HepG2 (cell line): ENCODE data around the gene RNF213. TPM values are rescaled to one million over a fixed set of nuclear protein-coding genes. Genes with fewer than 3 reads are reported as not detected.

Experiments used
- ATAC-seq: fragments of 200-7000 bp; cut with Tn5 transposase; 3 replicates; pipeline ENCODE4 v1.9.1; 2020; ENCODE audit warnings: mild to moderate bottlenecking, moderate library complexity
- BruUV-seq: library from RNA; stranded (reverse); fragments of 400-500 nt; replicated peaks from 2 replicates; lab custom pipeline; 2021; lab: Mats Ljungman, UMichigan
- CTCF ChIA-PET: fragments of 300-600 bp; formaldehyde crosslinking; extraction: SDS; loops from one replicate; lab custom pipeline; 2021; ENCODE audit warnings: low total read pairs, inconsistent platforms, low intra/inter-chr PET ratio; lab: Yijun Ruan, JAX
- POLR2A ChIA-PET: fragments of 350-600 bp; sonication (Branson Sonifier 250); formaldehyde crosslinking; loops from one replicate; lab custom pipeline; 2020; ENCODE audit warnings: antibody characterized with exemption, inconsistent platforms; lab: Yijun Ruan, JAX
- DNase-seq: peaks from one replicate; pipeline ENCODE4 v3.0.0-alpha.2; 2015; ENCODE audit warnings: low spot score
- FAIRE-seq: peaks from 3 replicates; lab custom pipeline; 2011; peaks lifted over from hg19 to GRCh38; lab: Jason Lieb, UNC
- H2AFZ ChIP-seq: one replicate; pipeline ENCODE4 v1.6.1; 2011; ENCODE audit warnings: low read length, inconsistent platforms
- H3K27ac ChIP-seq: fragments of 300-600 bp; 3 replicates; pipeline ENCODE4 v1.8.0; 2011; ENCODE audit warnings: mixed run types, mild to moderate bottlenecking, mixed read lengths, low read length, inconsistent platforms; ENCODE audit not compliant: insufficient read depth; ENCODE audit errors: extremely low read length
- H3K27me3 ChIP-seq, 2 experiments: fragments of 200-600 bp in 1 of 2; 2 replicates in 1 of 2; 3 replicates in 1 of 2; pipeline versions ENCODE4 v1.6.0 to v1.8.0; 2011; ENCODE audit warnings: low read length in 2 of 2, mild to moderate bottlenecking in 2 of 2, moderate library complexity in 2 of 2, inconsistent platforms in 1 of 2; ENCODE audit not compliant: insufficient read depth in 2 of 2, control insufficient read depth in 1 of 2
- H3K36me3 ChIP-seq, 2 experiments: fragments of 200-600 bp in 1 of 2; replicated peaks in 1 of 2; 2 replicates in 1 of 2; 3 replicates in 1 of 2; pipeline versions ENCODE4 v1.5.1 to v1.8.0; 2011; ENCODE audit warnings: low read length in 2 of 2, inconsistent platforms in 1 of 2; ENCODE audit not compliant: insufficient read depth in 2 of 2, control insufficient read depth in 1 of 2
- H3K4me1 ChIP-seq: 2 replicates; pipeline ENCODE4 v1.5.1; 2012; ENCODE audit warnings: low read length, inconsistent platforms; ENCODE audit not compliant: insufficient read depth
- H3K4me2 ChIP-seq: 2 replicates; pipeline ENCODE4 v1.6.0; 2011; ENCODE audit warnings: low read depth, low read length, inconsistent platforms
- H3K4me3 ChIP-seq, 3 experiments: fragments of 200-600 bp in 1 of 3; sonication (generic), shearing (Covaris generic) in 1 of 3; replicated peaks in 1 of 3; 2 replicates each; pipeline ENCODE4 v1.5.1; 2011 to 2016; ENCODE audit warnings: low read length in 3 of 3, inconsistent platforms in 2 of 3, low read depth in 2 of 3, mild to moderate bottlenecking in 2 of 3, control low read depth in 1 of 3, mixed read lengths in 1 of 3; ENCODE audit not compliant: insufficient read depth in 1 of 3
- H3K79me2 ChIP-seq: one replicate; pipeline ENCODE4 v1.6.1; 2011; ENCODE audit warnings: low read length, inconsistent platforms; ENCODE audit not compliant: insufficient read depth
- H3K9ac ChIP-seq: 2 replicates; pipeline ENCODE4 v1.6.0; 2011; ENCODE audit warnings: mild to moderate bottlenecking, low read depth, low read length, inconsistent platforms; ENCODE audit not compliant: insufficient read depth
- H3K9me3 ChIP-seq: 2 replicates; pipeline ENCODE4 v1.5.1; 2012; ENCODE audit warnings: mild to moderate bottlenecking, low read length
- H4K20me1 ChIP-seq: 2 replicates; pipeline ENCODE4 v1.6.0; 2011; ENCODE audit warnings: inconsistent platforms, mild to moderate bottlenecking, low read length, moderate library complexity; ENCODE audit not compliant: insufficient read depth
- CEBPB ChIP-seq: IDR thresholded peaks from 2 replicates; pipeline ENCODE4 v1.6.1; 2011; ENCODE audit warnings: low read depth, low read length, improper control_type of control experiment, borderline replicate concordance
- HDAC1 ChIP-seq: sonication (generic); formaldehyde crosslinking; IDR thresholded peaks from 2 replicates; pipeline ENCODE4 v1.5.1; 2020; ENCODE audit warnings: mild to moderate bottlenecking, missing genetic modification reagents
- RXRA ChIP-seq: sonication (generic); formaldehyde crosslinking; IDR thresholded peaks from 2 replicates; pipeline ENCODE4 v1.5.1; 2020; ENCODE audit warnings: missing genetic modification reagents
- ZFP36L2 ChIP-seq: sonication (generic); formaldehyde crosslinking; IDR thresholded peaks from 2 replicates; pipeline ENCODE4 v1.4.0; 2020; ENCODE audit warnings: missing genetic modification reagents
- WGBS: methylation state at CpG from one replicate; pipeline ENCODE4 v1.1.6; 2017; ENCODE audit warnings: low lambda C conversion rate; 5-methylcytosine and 5-hydroxymethylcytosine counted together
- in situ Hi-C: cut with HindIII; loops from 2 replicates; pipeline ENCODE4 v1.10.0; 2017; ENCODE audit warnings: low pct_unique_long_range_greater_than_20kb; ENCODE audit not compliant: extremely low pct_ligation_motif_present
- intact Hi-C: fragments of 100-400 bp; cut with micrococcal nuclease; formaldehyde crosslinking; loops from one replicate; pipeline ENCODE4 v1.10.0; 2022; ENCODE audit not compliant: unreplicated experiment
- polyA plus RNA-seq, 8 experiments: library from polyadenylated mRNA; depleted of rRNA in 3 of 8; stranded (reverse) in 7 of 8; unstranded in 1 of 8; fragments of >200 nt; fragmentation: Illumina TruSeq in 4 of 8; extraction: Trizol in 4 of 8; gene quantifications; 2 replicates each; pipeline versions ENCODE4 v1.2.1 to v1.2.3, GENCODE V29; 2011 to 2016; ENCODE audit warnings: low read depth in 4 of 8, missing spikeins in 1 of 8, mixed read lengths in 1 of 8; ENCODE audit not compliant: insufficient read depth in 1 of 8
- total RNA-seq, 5 experiments: library from RNA; depleted of rRNA; stranded (reverse); fragments of >200 nt; fragmentation: Illumina TruSeq; extraction: Trizol; gene quantifications; 2 replicates each; pipeline ENCODE4 v1.2.3, GENCODE V29; 2016; ENCODE audit warnings: low read depth in 1 of 5

Gene RNF213
- total and polyA plus RNA-seq, 2 of the 13 experiments (the other 11 are each of a cell fraction or from before 2014, with no cell fraction given): 38.6 to 38.7 TPM

DNA sequence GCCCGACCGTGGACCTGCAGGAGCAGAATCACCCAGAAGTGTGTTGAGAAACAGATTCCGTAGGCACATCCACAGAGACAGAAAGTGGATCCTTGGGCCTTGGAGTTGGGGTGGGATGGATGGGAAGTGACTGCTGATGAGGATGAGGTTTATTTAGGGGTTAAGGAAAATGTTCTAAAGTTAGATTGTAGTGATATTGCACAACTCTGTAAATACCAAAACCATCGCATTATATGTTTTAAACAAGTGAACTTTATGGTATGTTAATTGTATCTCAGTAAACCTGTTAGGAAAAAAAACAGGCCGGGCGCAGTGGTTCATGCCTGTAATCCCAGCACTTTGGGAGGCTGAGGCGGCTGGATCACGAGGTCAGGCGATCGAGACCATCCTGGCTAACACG, 157.9 kb downstream of the RNF213 start:
- WGBS: 96% methylated on average over 11 of the region's 11 CpGs
- ChIA-PET POLR2A (no interaction called here), CTCF (no interaction called here)

DNA sequence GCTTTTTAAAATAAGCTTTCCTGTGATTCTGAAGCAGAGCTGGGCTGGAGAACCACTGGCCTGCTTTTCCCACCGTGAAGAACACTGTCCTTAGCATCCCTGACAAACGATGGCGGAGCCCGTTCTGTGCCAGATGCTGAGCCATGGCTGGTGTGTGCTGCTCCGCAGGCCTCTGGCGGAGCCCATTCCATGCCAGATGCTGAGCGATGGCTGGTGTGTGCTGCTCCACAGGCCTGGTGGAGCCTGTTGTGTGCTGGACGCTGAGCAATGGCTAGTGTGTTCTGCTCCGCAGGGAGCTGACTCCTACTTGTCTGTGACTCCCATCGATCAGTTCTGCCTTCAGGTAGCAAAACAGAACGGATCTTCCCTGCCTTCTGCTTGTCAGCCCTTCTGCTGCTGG, 158.6 kb downstream of the RNF213 start:
- no peaks in the 10 kb centered on the region; the same call in 1 of the 2 replicates for H4K20me1 ChIP-seq
- DNase-seq (no peak), ATAC-seq (no peak), FAIRE-seq (no peak)
- H3K4me2 ChIP-seq: no peak overlapping the region
- ChIA-PET POLR2A (interaction anchor here (0.5 to 1.2 kb wide), 2 partner anchors 35 to 1070 kb away, joined by 3 read pairs; no protein-coding TSS in a partner anchor), CTCF (no interaction called here)
- H3K9ac ChIP-seq: no peak overlapping the region
- H3K4me3 ChIP-seq: no peak overlapping the region
- TF ChIP-seq ZFP36L2 (CRISPR knock-in tag) (no peak), RXRA (CRISPR knock-in tag) (0 out of 2 replicates have a peak, but pooled peaks have one; percentile 14)
- intact Hi-C loops (no loop called here), in situ Hi-C loops (no loop called here)
- H3K4me1 ChIP-seq: peaks cover 17% of the 10 kb centered on the region
- BruUV-seq: no TSS peak
- no peaks in the 10 kb centered on the region; a peak in 1 of 5 replicates for H3K27me3 ChIP-seq
- 91% methylated on average over 8 of the region's 11 CpGs for WGBS
- peaks cover 7% of the 10 kb centered on the region for H3K79me2 ChIP-seq
- no peaks in the 10 kb centered on the region for H3K9me3 ChIP-seq
- H2AFZ ChIP-seq: no peak overlapping the region
- no peak overlapping the region for H3K27ac ChIP-seq
- peaks cover 6 to 19% of the 10 kb centered on the region in 2 experiments; a peak in 3 of 5 replicates for H3K36me3 ChIP-seq

More for the DNA sequence above, 157.9 kb downstream of the RNF213 start:
- peaks cover 0 to 2% of the 10 kb centered on the region in 2 experiments; a peak in 3 of 5 replicates for H3K27me3 ChIP-seq
- TF ChIP-seq CEBPB (0 out of 2 replicates have a peak, but pooled peaks have one; percentile 53), HDAC1 (CRISPR knock-in tag) (no peak)
- DNase-seq (no peak), ATAC-seq (no peak), FAIRE-seq (no peak)
- H2AFZ ChIP-seq: no peak overlapping the region
- H3K9ac ChIP-seq: no peak overlapping the region
- peaks cover 7% of the 10 kb centered on the region for H3K79me2 ChIP-seq
- no peak overlapping the region for H3K4me3 ChIP-seq
- H3K9me3 ChIP-seq: no peaks in the 10 kb centered on the region
- no peaks in the 10 kb centered on the region; the same call in 1 of the 2 replicates for H4K20me1 ChIP-seq
- no peak overlapping the region for H3K27ac ChIP-seq
- no peak overlapping the region for H3K4me2 ChIP-seq
- in situ Hi-C loops: no loop called here
- no TSS peak for BruUV-seq
- intact Hi-C loops: no loop called here
- peaks cover 24% of the 10 kb centered on the region for H3K4me1 ChIP-seq
- peaks cover 6 to 19% of the 10 kb centered on the region in 2 experiments; a peak in 3 of 5 replicates for H3K36me3 ChIP-seq
